Panc1 (cell line): ENCODE measurements around the gene OR6C65.

Experiments used
- CTCF ChIP-seq: fragments of 450-650 bp; IDR thresholded peaks from 2 replicates; pipeline ENCODE4 v1.5.1; 2017; ENCODE audit warnings: mild to moderate bottlenecking
- SIN3A ChIP-seq: IDR thresholded peaks from 2 replicates; pipeline ENCODE4 v1.6.1; 2012; ENCODE audit warnings: low read depth, mild to moderate bottlenecking, low read length, moderate library complexity, borderline replicate concordance; ENCODE audit not compliant: insufficient read depth

DNA sequence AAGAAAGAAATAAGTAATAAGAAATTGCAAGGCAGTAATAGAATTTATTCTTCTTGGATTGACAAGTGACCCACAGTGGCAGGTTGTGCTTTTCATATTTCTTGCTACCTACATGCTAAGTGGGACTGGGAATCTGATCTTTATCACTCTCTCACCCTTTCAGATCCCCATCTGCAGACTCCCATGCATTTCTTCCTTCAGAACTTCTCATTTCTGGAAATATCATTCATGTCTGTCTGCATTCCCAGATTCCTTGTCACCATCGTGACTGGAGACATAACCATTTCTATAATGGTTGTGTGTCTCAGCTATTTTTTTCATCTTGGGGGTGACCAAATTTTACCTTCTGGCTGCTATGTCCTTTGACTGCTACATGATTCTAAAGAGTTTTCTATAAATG, 4.0 kb upstream of the OR6C65 start:
- TF ChIP-seq CTCF (no peak), SIN3A (no peak)
